Common myeloid progenitor, CD34-positive (primary cell): Measurements from ENCODE around the gene PTPRE. TPM values are rescaled to one million over a fixed set of nuclear protein-coding genes. Genes with fewer than 3 reads are reported as not detected.

ENCODE experiments used
- CTCF ChIA-PET: fragments of 350-600 bp; sonication (Branson Sonifier 250); formaldehyde crosslinking; loops from one replicate; lab custom pipeline; 2021; ENCODE audit warnings: antibody characterized with exemption; lab: Charles Lee
- POLR2A ChIA-PET: fragments of 350-600 bp; sonication (Branson Sonifier 250); formaldehyde crosslinking; loops from one replicate; lab custom pipeline; 2021; ENCODE audit warnings: antibody characterized with exemption; lab: Charles Lee
- DNase-seq, 3 donors: peaks; one replicate each; pipeline versions ENCODE4 v3.0.0 to v3.0.0-alpha.2; 2013
- H3K27ac ChIP-seq, 2 experiments: 1 replicate in 1 of 2; 2 replicates in 1 of 2; pipeline ENCODE4 v1.7.0; 2013; ENCODE audit warnings: inconsistent platforms in 2 of 2, low read length in 2 of 2, mild to moderate bottlenecking in 2 of 2, low read depth in 1 of 2, moderate library complexity in 1 of 2; ENCODE audit not compliant: severe bottlenecking in 2 of 2, insufficient read depth in 1 of 2, poor library complexity in 1 of 2
- H3K27me3 ChIP-seq, 5 experiments: replicated peaks in 2 of 5; 1 replicate in 3 of 5; 2 replicates in 2 of 5; pipeline versions ENCODE4 v1.6.1 to v1.7.0; 2013; ENCODE audit warnings: low read length in 4 of 5, mild to moderate bottlenecking in 2 of 5, moderate library complexity in 2 of 5, inconsistent platforms in 1 of 5; ENCODE audit not compliant: insufficient read depth in 5 of 5, control insufficient read depth in 4 of 5
- H3K36me3 ChIP-seq, 4 experiments: 1 replicate in 2 of 4; 2 replicates in 2 of 4; pipeline versions ENCODE4 v1.6.1 to v1.7.0; 2013; ENCODE audit warnings: low read length in 3 of 4, control low read depth in 1 of 4, mild to moderate bottlenecking in 1 of 4; ENCODE audit not compliant: control insufficient read depth in 4 of 4, insufficient read depth in 4 of 4
- H3K4me1 ChIP-seq, 4 experiments: 1 replicate in 3 of 4; 2 replicates in 1 of 4; pipeline versions ENCODE4 v1.6.1 to v1.7.1; 2013; ENCODE audit warnings: low read length in 3 of 4, mild to moderate bottlenecking in 3 of 4, control low read depth in 1 of 4, inconsistent platforms in 1 of 4, moderate library complexity in 1 of 4; ENCODE audit not compliant: control insufficient read depth in 4 of 4, insufficient read depth in 4 of 4; ENCODE audit errors: control extremely low read depth in 1 of 4
- H3K4me3 ChIP-seq, 7 experiments: 1 replicate in 4 of 7; 2 replicates in 3 of 7; pipeline versions ENCODE4 v1.5.1 to v1.7.0; 2013; ENCODE audit warnings: mild to moderate bottlenecking in 7 of 7, low read length in 6 of 7, moderate library complexity in 6 of 7, inconsistent platforms in 2 of 7, low read depth in 2 of 7, control low read depth in 1 of 7; ENCODE audit not compliant: insufficient read depth in 4 of 7, control insufficient read depth in 1 of 7; ENCODE audit errors: extremely low read depth in 1 of 7
- H3K9me3 ChIP-seq, 5 experiments: 1 replicate in 4 of 5; 2 replicates in 1 of 5; pipeline versions ENCODE4 v1.6.1 to v1.7.1; 2013; ENCODE audit warnings: low read length in 4 of 5, mild to moderate bottlenecking in 2 of 5, inconsistent platforms in 1 of 5, low read depth in 1 of 5, moderate library complexity in 1 of 5; ENCODE audit not compliant: control insufficient read depth in 4 of 5, insufficient read depth in 2 of 5; ENCODE audit errors: control extremely low read depth in 1 of 5
- WGBS: methylation state at CpG from one replicate; pipeline ENCODE4 v1.1.5; 2013; ENCODE audit not compliant: insufficient coverage; 5-methylcytosine and 5-hydroxymethylcytosine counted together
- polyA plus RNA-seq: library from polyadenylated mRNA; unstranded; fragments of 120-200 nt; gene quantifications from one replicate; pipeline ENCODE4 v1.2.1, GENCODE V29; 2013

PTPRE gene
- polyA plus RNA-seq = 10.9 TPM

DNA sequence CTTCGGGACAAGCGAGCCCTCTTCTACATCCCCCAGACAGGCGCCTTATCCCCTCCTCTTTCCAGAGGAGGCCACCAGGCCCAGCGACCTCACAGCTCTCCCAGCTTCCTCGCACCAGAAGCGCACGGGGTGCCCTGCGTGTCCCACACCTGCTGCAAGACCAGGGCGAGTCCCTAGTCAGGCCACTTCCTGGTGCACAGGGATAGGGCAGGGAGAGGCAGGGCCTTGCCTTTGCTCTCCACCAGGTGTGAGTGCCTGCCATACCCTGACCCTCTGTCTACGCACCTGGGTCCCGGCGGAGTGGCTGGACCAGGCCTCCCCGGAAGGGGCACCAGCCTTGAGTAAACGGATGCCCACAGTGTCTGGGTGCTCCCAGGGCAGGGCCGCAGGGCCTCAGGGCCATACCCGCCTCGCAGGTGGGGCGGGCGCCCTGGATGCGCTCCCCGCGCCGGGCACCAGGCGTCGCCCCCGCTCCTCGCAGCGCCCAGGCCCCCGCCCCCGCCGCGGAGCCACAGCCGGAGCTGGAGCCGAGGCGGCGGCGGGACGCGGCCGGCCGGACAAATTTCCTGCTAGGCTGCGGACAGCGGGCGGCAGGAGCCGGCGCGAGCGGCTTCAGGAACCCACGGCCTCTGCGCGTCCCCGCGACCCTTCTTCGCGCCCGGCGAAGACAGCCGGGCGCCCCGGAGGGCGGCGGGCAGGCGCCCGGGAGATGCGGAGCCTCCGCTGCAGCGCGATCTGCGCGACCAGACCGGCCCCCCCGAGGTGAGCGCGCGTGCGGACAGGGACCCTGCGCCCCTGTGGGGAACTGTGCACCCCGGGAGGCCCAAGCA, at the start of gene PTPRE:
Gene PTPRE, plus strand, starts transcription at position 556 of the 830 bp plus-strand sequence. CDS start 133,779 bp downstream, outside the sequence.
- peak within 1 kb of the TSS; percentile 44 to 77 (median 67) for H3K4me3 ChIP-seq
- H3K4me1 ChIP-seq = peaks cover 0 to 14% (median 12%) of the 10 kb centered on the region in 4 experiments
- ChIA-PET POLR2A (interaction anchor here (0.9 kb wide), 1 partner anchor 105 kb away, joined by 5 read pairs; no protein-coding TSS in a partner anchor), CTCF (interaction anchor here (0.6 to 6.7 kb wide), 21 partner anchors 13 to 243 kb away, joined by 3 to 122 read pairs (median 5); partner anchors contain the start of gene CLRN3)
- H3K27ac ChIP-seq = no peak within 1 kb of the TSS
- DNase-seq = peak; percentile 52 to 70 (median 67)
- 12% methylated on average over 53 of the region's 78 CpGs for WGBS
- peaks cover 0 to 38% (median 8%) of the 10 kb centered on the region in 5 experiments for H3K27me3 ChIP-seq
- no peaks in the 10 kb centered on the region for H3K36me3 ChIP-seq
- peaks cover 0 to 3% (median 0%) of the 10 kb centered on the region in 5 experiments for H3K9me3 ChIP-seq

GRCh38 chr10:127860592-127860991, 46.3 kb upstream of the PTPRE start:
- no peak for DNase-seq
- Histone ChIP-seq H3K27ac (no peak overlapping the region), H3K4me1 (no peaks in the 10 kb centered on the region), H3K9me3 (peaks cover 2 to 17% (median 11%) of the 10 kb centered on the region in 5 experiments), H3K27me3 (no peaks in the 10 kb centered on the region), H3K4me3 (no peak overlapping the region), H3K36me3 (no peaks in the 10 kb centered on the region)
- ChIA-PET POLR2A (no interaction called here), CTCF (no interaction called here)
- 96% methylated on average over 6 of the region's 6 CpGs for WGBS

- H3K27me3 ChIP-seq = no peaks in the 10 kb centered on the region
- DNase-seq = no peak
- CTCF ChIA-PET = interaction anchor here (4.0 kb wide), 1 partner anchor 9 kb away, joined by 20 read pairs; no protein-coding TSS in a partner anchor
- peaks cover 2 to 20% (median 11%) of the 10 kb centered on the region in 5 experiments for H3K9me3 ChIP-seq
- no peak overlapping the region for H3K27ac ChIP-seq
- 98% methylated on average over 5 of the region's 6 CpGs for WGBS
- no peaks in the 10 kb centered on the region for H3K4me1 ChIP-seq
- POLR2A ChIA-PET = no interaction called here
- no peak overlapping the region for H3K4me3 ChIP-seq
- no peaks in the 10 kb centered on the region for H3K36me3 ChIP-seq
Measured at GRCh38 chr10:127863231-127863825, 43.6 kb upstream of the PTPRE start.

GRCh38 chr10:127866276-127867013, 40.5 kb upstream of the PTPRE start:
- DNase-seq = no peak
- peaks cover 2 to 34% (median 11%) of the 10 kb centered on the region in 5 experiments for H3K9me3 ChIP-seq
- ChIA-PET CTCF (no interaction called here), POLR2A (no interaction called here)
- WGBS = 94% methylated on average over 8 of the region's 8 CpGs
- no peak overlapping the region for H3K27ac ChIP-seq
- no peaks in the 10 kb centered on the region for H3K4me1 ChIP-seq
- H3K4me3 ChIP-seq = no peak overlapping the region
- no peaks in the 10 kb centered on the region for H3K36me3 ChIP-seq
- no peaks in the 10 kb centered on the region for H3K27me3 ChIP-seq

DNA sequence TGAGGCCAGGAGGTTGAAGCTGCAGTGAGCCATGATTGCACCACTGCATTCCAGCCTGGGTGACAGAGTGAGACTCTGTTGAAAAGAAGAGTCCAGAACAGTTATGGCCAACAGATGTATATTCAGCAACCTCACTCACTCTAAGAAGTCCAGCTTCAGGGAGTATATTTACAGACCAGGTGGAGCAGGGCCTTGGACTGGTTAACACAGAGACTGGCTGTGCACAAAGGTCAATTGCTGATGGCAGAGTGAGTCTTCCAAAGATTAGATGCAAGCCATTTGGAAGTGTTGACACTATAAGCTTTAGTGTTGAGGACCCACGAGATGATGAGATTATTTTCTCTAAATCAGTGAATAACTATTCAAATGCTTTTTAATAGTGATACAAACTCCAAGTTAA, 39.1 kb upstream of the PTPRE start:
- peaks cover 2 to 33% (median 11%) of the 10 kb centered on the region in 5 experiments for H3K9me3 ChIP-seq
- ChIA-PET CTCF (interaction anchor here (0.5 to 0.8 kb wide), 2 partner anchors 14 to 165 kb away, joined by 3 read pairs; no protein-coding TSS in a partner anchor), POLR2A (no interaction called here)
- no peaks in the 10 kb centered on the region for H3K4me1 ChIP-seq
- H3K36me3 ChIP-seq = no peaks in the 10 kb centered on the region
- no CpG with 5 or more reads among the region's 1 CpG for whole genome bisulfite sequencing
- no peak overlapping the region for H3K4me3 ChIP-seq
- no peaks in the 10 kb centered on the region for H3K27me3 ChIP-seq
- DNase-seq = no peak
- no peak overlapping the region for H3K27ac ChIP-seq

- H3K4me1 ChIP-seq = no peaks in the 10 kb centered on the region
- H3K4me3 ChIP-seq = no peak overlapping the region
- no peaks in the 10 kb centered on the region for H3K27me3 ChIP-seq
- no peak for DNase-seq
- no peaks in the 10 kb centered on the region for H3K36me3 ChIP-seq
- peaks cover 0 to 18% (median under 1%) of the 10 kb centered on the region in 5 experiments for H3K9me3 ChIP-seq
- H3K27ac ChIP-seq = no peak overlapping the region
- ChIA-PET CTCF (interaction anchor here (0.8 to 1.9 kb wide), 4 partner anchors 15 to 166 kb away, joined by 3 to 6 read pairs (median 3); no protein-coding TSS in a partner anchor), POLR2A (no interaction called here)
Measured at GRCh38 chr10:127869329-127869728, 37.6 kb upstream of the PTPRE start.
